GM18517 (cell line): Measurements from ENCODE around the gene ERMP1.
"Not testable (repeated sequence)": the region's sequence is repeated elsewhere in the genome, so short reads cannot be mapped to it uniquely, and the experiment has no call there.

ENCODE experiments used
- ATAC-seq: cut with Tn5 transposase; IDR thresholded peaks from one replicate; pipeline ENCODE4 v1.9.1; 2021; ENCODE audit warnings: mild to moderate bottlenecking, moderate library complexity; ENCODE audit not compliant: unreplicated experiment

The ERMP1 gene, protein sequence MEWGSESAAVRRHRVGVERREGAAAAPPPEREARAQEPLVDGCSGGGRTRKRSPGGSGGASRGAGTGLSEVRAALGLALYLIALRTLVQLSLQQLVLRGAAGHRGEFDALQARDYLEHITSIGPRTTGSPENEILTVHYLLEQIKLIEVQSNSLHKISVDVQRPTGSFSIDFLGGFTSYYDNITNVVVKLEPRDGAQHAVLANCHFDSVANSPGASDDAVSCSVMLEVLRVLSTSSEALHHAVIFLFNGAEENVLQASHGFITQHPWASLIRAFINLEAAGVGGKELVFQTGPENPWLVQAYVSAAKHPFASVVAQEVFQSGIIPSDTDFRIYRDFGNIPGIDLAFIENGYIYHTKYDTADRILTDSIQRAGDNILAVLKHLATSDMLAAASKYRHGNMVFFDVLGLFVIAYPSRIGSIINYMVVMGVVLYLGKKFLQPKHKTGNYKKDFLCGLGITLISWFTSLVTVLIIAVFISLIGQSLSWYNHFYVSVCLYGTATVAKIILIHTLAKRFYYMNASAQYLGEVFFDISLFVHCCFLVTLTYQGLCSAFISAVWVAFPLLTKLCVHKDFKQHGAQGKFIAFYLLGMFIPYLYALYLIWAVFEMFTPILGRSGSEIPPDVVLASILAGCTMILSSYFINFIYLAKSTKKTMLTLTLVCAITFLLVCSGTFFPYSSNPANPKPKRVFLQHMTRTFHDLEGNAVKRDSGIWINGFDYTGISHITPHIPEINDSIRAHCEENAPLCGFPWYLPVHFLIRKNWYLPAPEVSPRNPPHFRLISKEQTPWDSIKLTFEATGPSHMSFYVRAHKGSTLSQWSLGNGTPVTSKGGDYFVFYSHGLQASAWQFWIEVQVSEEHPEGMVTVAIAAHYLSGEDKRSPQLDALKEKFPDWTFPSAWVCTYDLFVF

DNA sequence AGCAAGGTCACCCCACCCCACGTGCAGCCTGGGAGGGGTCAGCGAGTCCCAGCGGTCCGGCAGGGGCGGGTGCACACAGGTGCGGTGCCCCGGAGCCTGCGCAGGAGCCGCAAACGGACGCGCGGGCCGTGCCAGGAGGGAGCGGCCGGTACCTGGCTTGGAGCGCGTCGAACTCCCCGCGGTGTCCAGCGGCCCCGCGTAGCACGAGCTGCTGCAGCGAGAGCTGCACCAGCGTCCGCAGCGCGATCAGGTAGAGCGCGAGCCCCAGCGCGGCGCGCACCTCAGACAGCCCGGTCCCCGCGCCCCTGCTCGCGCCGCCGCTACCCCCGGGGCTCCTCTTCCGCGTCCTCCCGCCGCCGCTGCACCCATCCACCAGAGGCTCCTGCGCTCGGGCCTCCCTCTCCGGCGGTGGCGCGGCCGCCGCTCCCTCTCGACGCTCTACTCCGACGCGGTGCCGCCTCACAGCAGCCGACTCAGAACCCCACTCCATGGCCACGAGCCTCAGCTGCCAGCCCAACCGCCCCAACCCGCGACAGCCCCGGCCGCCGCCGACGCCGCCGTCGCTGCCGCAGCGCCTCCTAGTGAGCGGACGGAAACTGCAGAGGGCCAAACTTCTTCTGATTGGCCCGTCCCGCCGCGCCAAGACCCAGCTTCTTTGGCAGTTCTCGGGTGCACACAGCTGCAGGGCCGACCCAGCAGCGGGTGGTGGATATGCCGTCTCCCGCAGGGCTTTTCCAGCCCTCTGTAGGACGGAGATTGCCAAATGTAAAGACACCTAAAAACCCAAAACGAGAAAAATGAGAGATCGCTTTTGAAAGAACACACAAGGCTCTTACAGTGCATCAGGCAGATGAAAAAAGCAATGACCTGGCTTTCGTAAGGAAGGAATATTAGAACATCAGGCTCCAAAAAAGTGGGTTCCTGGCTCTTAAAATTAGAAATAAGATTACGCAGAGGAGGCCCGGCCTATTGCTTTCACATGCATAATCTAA lies at the start of gene ERMP1:
TSS of gene ERMP1 (minus strand) at position 580 of the 992 bp plus-strand sequence. CDS start at position 490, 90 bp downstream.
- ATAC-seq, result peak; percentile 78

DNA sequence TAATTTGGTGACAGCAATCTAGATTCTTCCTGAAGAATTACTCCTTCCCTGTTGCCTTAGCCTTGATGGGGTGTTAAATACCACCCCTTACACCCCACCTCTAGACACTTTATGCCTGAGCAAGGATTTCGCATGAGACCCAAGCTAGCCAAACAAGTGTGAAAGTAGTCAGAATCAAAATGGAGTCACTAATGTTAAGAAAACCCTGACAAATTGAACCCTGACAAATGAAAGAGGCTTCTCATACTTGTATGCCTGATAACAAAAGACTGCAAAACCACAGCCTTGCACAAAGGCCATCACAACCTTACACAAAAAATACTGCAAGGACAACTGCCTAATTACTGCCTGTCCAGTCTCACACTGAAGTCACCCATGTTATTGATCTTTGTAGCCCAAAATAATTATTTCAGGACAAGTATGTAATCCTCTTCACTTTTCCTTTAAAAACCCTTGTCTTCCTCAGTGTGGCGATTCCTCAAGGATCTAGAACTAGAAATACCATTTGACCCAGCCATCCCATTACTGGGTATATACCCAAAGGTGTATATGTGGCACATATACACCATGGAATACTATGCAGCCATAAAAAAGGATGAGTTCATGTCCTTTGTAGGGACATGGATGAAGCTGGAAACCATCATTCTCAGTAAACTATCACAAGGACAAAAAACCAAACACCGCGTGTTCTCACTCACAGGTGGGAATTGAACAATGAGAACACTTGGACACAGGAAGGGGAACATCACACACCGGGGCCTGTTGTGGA lies 49.5 kb upstream of the ERMP1 start:
- not testable (repeated sequence) for ATAC-seq

DNA sequence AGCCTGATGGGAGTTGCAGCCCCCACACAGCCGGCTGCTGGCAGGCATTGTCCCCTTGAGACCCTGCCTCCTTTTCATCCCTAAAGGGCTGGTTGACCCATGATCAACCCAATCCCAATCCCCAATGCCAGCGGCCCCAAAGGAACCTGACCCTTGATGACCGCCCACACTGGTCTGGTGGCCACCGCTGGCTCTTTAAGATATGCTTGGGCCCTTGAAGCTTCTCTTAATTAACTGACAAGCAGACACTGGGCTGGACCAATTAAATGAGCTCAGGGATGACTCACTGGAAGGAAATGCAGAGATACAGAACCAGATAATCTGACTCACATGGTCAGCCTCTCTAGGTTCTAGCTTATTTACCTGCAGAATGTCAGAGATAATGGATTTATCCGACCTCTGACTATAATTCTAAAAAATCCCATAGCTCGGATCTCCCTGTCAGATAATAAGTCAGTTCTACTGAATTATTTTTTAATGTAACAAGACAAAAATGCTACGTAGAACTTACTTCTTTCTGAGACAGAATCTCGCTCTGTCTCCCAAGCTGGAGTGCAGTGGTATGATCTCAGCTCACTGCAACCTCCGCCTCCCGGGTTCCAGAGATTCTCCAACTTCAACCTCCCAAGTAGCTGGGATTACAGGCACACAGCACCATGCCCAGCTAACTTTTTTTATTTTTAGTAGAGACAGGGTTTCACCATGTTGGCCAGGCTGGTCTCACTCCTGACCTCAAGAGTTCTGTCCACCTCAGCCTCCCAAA lies 46.7 kb upstream of the ERMP1 start:
- ATAC-seq, result no peak

DNA sequence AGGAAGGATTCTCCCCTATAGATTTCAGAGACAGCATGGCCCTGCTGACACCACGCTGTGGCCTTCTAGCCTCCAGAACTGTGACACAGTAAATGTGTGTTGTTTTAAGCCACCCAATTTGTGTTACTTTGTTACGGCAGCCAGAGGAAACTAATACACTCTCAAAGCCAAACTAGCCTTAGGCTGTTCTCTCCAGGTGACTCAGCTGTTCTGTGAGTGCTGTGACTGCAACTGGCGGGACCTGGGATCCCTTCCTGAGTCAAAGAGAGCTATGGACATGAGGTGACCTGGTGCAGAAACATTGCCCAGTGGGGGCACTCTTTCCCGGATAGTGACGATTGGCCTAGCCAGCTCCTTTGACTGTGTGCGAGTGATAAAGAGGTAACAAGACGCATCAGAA lies 43.8 kb upstream of the ERMP1 start:
- no peak for ATAC-seq

DNA sequence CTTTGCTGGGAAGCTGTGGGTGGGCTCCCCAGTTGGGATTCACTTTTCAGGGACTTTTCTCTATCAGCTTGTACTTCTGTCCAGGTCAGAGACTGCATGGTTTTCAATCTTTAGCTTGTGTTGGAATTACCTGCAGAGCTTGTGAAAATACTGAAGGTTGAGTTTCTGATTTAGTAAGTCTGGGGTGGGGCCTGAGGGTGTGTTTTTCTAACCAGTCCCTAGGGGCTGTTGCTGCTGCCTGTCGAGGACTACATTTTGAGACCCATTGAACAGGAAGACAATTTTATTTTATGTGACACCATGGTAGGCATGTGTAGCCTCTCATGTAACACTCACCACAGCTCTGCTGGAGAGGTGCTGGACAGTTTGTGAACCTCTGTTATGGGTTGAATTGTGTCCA lies 43.1 kb upstream of the ERMP1 start:
- no peak for ATAC-seq

DNA sequence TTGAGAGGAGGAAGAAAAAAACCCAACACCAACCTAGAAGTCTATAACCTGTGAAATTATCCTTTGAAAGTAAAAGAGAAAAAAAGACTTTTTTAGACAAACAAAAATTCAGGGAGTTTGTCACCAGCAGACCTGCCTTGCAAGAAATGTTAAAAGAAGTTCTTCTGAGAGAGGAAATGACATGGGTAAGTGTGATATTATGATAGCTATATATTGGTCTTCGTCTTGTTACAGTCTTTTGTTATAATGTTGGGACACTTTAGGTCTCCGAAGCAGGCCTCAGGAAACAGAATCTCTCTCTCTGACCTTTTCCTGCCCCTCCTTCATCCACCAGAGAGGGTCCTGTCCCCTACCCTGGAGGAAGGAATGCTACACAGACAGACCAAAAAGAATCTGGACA lies 41.1 kb upstream of the ERMP1 start:
- ATAC-seq, result no peak

DNA sequence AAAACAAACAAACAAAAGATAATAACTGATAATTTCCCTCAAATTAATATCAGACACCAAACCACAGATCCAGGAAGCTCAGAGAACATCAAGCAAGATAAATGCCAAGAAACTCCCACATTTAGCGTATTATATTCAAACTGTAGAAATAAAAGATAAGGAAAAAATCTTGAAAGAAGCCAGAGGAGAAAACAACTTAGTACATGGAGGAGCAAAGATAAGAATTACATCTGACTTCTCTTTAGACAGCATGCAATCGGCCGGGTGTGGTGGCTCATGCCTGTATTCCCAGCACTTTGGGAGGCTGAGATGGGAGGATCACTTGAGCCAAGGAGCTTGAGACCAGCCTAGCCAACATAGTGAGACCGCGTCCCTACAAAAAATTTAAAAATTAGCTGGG lies 40.5 kb upstream of the ERMP1 start:
- ATAC-seq, result no peak

DNA sequence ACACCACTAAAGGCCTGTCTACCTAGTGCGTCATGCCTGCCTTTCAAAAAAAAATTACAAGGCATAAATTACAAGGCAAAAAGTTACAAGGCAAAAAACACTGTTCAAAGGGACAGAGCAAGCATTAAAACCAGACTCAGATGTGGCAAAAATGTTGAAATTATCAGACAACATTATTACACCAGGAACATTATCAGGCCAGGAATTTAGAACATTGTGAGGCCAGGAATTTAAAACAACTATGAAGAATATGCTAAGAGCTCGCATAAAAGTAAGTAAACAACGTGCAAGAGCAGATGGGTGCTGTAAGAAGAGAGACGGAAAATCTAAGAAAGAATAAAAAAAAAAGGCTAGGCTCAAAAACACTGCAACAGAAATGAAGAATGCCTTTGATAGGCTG lies 39.6 kb upstream of the ERMP1 start:
- no peak for ATAC-seq

DNA sequence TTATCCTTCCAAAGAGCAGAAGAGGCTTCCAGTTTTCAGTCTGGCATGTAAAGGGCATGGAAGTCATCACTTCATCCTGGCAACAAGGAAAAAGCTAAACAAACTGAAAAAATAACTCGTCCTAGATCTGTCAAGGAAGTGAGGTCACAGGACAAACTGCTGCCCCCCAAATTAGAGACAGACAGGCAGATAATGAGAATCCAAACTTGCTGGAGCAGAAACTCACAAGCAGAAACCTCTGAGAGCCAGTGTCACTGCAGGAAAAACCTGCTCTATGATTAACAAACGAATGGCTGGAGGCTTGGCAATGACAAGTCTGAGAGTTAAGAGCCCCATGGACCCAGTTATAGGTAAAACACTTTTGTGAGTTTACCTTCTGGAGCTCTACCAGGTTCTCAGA lies 38.9 kb upstream of the ERMP1 start:
- no peak for ATAC-seq

DNA sequence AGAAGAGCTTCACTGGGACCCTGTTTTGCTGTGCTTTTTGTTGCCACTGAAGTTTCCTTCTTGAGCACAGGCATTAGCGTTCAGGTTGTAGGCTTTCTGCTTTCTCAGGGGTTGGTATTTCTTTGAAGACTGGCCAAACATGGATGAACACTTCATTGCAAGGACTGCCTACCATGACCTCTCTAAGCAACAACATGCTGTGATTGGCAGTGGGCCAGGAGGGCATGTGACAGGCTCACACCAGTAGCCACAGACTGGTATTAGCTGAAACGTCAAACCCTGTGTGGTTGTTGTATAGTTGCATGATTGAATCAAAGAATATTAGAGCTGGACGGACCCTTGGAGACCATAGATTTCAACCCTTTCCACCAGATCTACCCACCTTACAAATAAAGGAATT lies 37.8 kb upstream of the ERMP1 start:
- ATAC-seq, result no peak

DNA sequence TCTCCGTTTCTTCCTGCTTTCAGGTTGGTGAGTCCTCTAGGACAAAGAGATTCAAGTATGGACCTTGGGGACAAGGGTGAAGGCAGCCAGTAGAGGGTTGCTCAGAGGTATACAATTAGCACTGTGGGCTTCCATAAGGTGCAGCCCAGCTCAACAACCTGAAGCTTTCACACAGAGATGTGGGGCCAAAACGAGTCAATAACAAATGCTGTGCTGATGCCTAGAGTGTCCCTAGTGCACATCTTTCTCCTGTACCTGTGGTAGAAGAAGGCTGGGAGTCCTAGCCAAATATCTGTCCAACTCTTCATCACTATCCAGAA lies 37.1 kb upstream of the ERMP1 start:
- no peak for ATAC-seq

DNA sequence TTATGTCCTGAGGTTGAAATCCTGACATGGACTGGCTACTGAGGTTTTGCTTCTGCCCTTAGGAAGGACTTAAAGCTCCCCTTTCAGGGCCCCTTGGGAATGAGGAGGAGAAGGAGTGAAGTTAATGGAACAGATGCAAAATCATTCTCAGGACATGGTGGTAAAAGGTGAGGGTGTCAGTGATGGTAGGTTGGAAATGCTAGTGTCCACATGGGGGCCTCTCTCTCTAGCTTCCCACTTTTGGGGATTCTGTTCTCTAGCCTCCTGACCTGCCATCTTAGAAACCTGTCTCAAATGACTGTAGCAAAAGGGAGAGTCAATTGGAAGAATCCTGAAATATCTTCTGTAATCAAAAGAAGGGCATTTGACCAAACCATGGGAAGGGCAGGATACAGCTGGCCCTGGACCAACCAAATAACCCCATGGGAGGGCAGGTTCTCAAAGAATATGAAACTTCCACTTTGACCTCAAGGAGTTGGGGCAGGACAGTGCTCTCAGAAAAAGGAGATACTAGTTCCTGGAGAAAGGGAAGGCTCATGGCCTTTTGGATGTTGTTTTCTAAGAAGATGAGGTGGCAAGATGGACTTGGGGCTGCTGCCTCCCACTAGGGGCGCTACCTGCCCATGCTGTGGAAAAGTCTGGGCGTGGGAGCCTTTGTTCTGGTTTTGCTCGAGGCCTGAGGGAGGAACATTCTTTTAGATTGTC lies 36.5 kb upstream of the ERMP1 start:
- no peak for ATAC-seq

DNA sequence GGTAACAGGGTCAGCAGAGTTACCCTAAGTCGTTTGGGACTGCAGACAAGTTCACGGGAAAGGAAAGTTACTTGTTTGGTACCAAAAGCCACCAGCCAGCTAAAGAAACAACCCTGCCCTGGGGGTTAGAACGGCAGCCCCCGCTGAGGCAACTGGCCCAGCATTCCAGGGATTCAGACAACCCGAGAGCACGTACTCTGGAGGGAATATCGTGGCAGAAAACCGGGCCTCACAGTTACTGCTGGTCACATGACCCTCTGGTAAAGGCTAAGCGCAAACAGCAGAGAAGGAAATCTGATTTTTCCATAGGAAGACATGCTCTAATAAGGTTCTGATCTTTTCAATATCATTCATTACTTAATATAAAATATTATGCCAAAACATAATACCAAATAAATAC lies 35.3 kb upstream of the ERMP1 start:
- ATAC-seq, result no peak

DNA sequence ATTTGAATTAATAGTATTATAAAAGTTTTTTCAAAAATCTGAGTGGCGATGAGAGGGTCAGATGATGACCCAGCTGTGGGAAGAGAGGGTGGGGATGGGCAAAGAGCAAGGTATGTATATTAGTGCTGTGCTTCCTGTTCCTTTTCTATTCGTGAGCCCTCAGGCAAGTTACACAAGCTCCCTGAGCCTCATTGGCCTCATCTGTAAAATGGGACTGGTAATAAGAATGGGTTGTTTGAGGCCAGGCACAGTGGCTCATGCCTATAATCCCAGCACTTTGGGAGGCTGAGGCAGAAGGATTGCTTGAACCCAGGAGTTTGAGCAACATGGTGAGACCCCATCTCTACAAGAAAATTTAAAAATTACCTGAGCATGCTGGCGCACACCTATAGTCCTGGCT lies 33.8 kb upstream of the ERMP1 start:
- no peak for ATAC-seq

DNA sequence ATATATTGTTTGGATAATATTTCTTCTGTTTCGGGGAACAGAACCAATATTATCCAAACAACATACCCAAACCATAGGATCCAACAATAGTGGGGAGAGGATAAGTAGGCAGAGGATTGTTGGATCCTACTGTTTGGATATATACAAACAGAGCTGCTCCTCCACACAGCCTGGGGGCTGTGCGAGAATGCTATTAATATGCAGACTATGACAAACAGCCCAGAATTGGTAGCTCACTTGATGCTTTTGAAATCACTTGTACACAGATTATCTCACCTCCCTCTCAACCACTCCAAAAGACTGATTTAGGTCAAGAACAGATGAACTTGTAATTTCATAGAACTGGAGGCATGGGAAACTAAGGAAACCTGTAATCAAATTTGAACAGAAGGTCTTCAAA lies 33.4 kb upstream of the ERMP1 start:
- ATAC-seq, result no peak

DNA sequence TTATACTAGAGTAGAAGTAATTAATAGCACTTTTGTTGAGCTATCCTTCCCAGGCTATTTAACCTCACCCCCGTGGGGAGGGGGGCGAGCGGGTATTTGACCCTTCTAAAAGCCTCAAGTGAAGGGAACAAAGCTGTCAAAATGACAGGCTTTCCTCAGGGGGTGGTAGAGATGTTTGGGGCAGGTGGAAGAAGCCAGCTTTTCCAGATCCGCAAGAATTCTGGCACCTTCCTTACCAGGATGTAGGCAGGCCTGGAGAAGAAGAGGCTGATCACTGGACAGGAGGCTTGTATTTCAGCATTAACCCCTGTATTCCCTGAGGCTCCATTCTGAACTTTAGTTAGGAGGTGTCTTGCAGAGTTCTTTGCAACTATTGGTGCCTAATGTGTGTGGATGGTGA lies 31.5 kb upstream of the ERMP1 start:
- ATAC-seq, result no peak

DNA sequence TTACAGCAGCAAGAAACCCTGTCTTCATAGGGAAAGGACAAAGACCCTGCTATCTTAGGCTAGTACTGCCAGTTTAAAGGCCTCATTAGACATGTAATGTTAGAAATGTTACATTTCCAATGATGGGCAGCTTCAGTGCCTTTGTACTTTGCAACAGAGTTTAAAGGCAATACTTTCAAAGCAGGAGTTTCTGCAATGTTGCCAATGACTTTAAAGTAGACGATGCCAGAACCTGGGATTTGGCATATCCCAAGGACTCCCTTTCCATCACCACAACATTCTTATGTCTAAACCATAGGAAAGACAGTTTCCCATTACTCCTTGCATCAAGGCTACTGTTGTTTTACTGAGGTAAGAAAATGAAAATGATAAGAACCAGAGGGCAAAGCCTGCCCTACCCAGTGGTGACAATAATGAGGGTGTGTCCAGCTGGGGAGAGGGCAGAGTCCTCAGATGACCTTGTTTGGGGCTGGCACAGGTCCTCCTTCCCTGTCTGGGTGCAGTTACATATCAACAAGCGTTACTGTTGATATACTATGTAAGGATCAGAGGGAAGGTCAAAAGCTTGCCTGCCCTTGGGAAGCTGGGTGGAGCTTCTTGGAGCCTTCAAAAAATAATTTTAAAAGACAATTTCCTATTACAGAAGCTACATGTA lies 30.3 kb upstream of the ERMP1 start:
- ATAC-seq, result no peak

DNA sequence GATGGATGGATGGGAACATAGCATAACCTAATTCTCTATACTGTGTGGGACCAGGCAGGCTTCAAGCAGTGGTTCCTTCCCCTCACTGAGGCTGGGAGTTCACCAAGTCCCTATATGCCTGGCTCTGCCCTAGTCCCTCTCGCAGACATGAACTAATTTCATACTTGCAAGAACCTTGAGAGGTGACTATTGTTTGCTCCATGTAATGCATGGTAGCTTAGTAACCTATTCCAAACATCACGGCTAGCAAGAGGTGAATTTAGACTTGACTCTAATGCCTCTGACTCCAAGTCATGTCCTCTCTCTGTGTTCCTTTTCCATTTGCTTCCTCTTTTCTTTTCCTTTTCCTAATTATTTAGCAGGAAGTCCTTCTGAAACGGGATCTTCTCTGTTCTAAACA lies 25.9 kb upstream of the ERMP1 start:
- ATAC-seq, result no peak
